ENCODE results near the gene ADRA2C. TPM values are rescaled to one million over a fixed set of nuclear protein-coding genes. Genes with fewer than 3 reads are reported as not detected.

ADRA2C gene
- total and polyA plus RNA-seq, 12 donors: 1.1 to 34.0 (median 5.3) TPM

- TF ChIP-seq POLR2A (IDR thresholded peaks at IDR 0.05): no peak
- no peak for TF ChIP-seq CTCF (IDR thresholded peaks at IDR 0.05)
- Histone ChIP-seq H3K36me3 (replicated peaks in 1 of 2) (no peaks in the 10 kb centered on the region), H3K27ac (no peak overlapping the region), H3K4me3 (no peak overlapping the region), H3K9me3 (replicated peaks in 1 of 3) (peaks cover 0 to 6% (median 0%) of the 10 kb centered on the region in 3 donors), H3K4me1 (replicated peaks in 1 of 2) (no peaks in the 10 kb centered on the region), H3K27me3 (no peaks in the 10 kb centered on the region)
- 69 to 84% (median 76%) methylated on average over 10 to 13 of the region's 13 CpGs for WGBS, 4 donors
- intact Hi-C loops (cut with DNase I): no loop called here
- no peak for DNase-seq
Measured at GRCh38 chr4:3790006-3790561, 23.9 kb downstream of the ADRA2C start.

- no peak for TF ChIP-seq CTCF (IDR thresholded peaks at IDR 0.05)
- TF ChIP-seq POLR2A (IDR thresholded peaks at IDR 0.05): no peak
- H3K4me3 ChIP-seq: no peak overlapping the region
- intact Hi-C loops (cut with DNase I): no loop called here
- H3K9me3 ChIP-seq (replicated peaks in 1 of 3): peaks cover 0 to 6% (median 0%) of the 10 kb centered on the region in 3 donors
- H3K4me1 ChIP-seq (replicated peaks in 1 of 2): no peaks in the 10 kb centered on the region
- no peaks in the 10 kb centered on the region for H3K36me3 ChIP-seq (replicated peaks in 1 of 2)
- DNase-seq: no peak
- WGBS, 4 donors: 69 to 74% (median 71%) methylated on average over 6 to 9 of the region's 9 CpGs
- H3K27ac ChIP-seq: no peak overlapping the region
- no peaks in the 10 kb centered on the region for H3K27me3 ChIP-seq
Measured at GRCh38 chr4:3791256-3791655, 25.1 kb downstream of the ADRA2C start.

- Histone ChIP-seq H3K4me3 (no peak overlapping the region), H3K36me3 (replicated peaks in 1 of 2) (no peaks in the 10 kb centered on the region), H3K27ac (no peak overlapping the region), H3K9me3 (replicated peaks in 1 of 3) (peaks cover 0 to 6% (median 0%) of the 10 kb centered on the region in 3 donors), H3K4me1 (replicated peaks in 1 of 2) (no peaks in the 10 kb centered on the region), H3K27me3 (no peaks in the 10 kb centered on the region)
- 13 to 28% (median 21%) methylated on average over 11 to 13 of the region's 13 CpGs for WGBS, 4 donors
- TF ChIP-seq CTCF (IDR thresholded peaks at IDR 0.05) (no peak), POLR2A (IDR thresholded peaks at IDR 0.05) (no peak)
- intact Hi-C loops (cut with DNase I): no loop called here
- DNase-seq: peak; percentile 51 to 73 (median 68)
Measured at GRCh38 chr4:3791910-3792542, 25.8 kb downstream of the ADRA2C start.

- DNase-seq: peak in 1 of 7 donors; percentile 4
- intact Hi-C loops (cut with DNase I): no loop called here
- Histone ChIP-seq H3K4me1 (replicated peaks in 1 of 2) (no peaks in the 10 kb centered on the region), H3K4me3 (no peak overlapping the region), H3K27me3 (no peaks in the 10 kb centered on the region), H3K27ac (no peak overlapping the region), H3K36me3 (replicated peaks in 1 of 2) (no peaks in the 10 kb centered on the region), H3K9me3 (replicated peaks in 1 of 3) (peaks cover 0 to 6% (median 0%) of the 10 kb centered on the region in 3 donors)
- 17 to 23% (median 22%) methylated on average over 3 of the region's 3 CpGs for WGBS, 4 donors
- no peak for TF ChIP-seq POLR2A (IDR thresholded peaks at IDR 0.05)
- no peak for TF ChIP-seq CTCF (IDR thresholded peaks at IDR 0.05)
Measured at GRCh38 chr4:3792813-3793212, 26.6 kb downstream of the ADRA2C start.

All from adrenal gland (tissue), 12 donors.